HuH-7 (cell line): ENCODE measurements around the gene HDAC10.

Experiments
- DNase-seq: peaks from one replicate; pipeline ENCODE4 v3.0.0; 2011; ENCODE audit warnings: low spot score

Gene HDAC10

DNA sequence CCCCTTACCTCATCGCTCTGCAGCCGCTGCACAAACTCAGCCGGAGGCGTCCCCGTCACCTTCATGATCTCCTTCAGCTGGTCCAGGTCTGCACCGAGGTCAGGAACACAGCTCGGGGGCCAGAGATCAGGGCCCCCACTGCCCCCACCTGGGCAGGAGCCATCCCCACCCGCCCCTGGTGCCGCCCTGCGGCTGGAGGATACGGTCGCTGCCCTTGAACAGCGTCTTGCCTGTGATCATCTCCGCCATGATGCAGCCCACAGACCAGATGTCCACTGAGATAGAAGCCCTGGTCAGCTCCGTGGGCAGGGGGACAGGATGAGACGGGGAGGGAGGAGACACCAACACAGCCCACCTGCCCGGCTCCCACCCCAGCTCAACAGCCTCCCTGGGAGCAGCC is 4.5 kb upstream of the HDAC10 start:
- DNase-seq = no peak

DNA sequence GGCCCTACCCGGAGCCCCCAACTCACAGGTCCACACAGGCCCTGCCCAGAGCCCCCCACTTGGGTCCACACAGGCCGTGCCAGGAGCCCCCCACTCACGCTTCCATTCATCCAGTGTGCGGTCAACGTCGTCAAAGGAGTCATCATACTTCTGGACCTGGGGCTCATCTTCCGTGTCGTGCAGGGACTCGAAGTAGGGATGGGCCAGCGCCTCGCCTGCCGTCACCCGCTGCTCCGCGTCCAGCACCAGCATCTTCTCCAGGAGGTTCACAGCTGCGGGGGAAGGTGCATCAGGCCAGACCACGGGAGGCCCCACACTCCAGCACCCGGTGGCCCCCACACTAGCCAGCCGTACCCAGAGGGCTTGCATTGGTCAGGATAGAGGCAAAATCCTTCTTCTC is 4.0 kb upstream of the HDAC10 start:
- DNase-seq = no peak

DNA sequence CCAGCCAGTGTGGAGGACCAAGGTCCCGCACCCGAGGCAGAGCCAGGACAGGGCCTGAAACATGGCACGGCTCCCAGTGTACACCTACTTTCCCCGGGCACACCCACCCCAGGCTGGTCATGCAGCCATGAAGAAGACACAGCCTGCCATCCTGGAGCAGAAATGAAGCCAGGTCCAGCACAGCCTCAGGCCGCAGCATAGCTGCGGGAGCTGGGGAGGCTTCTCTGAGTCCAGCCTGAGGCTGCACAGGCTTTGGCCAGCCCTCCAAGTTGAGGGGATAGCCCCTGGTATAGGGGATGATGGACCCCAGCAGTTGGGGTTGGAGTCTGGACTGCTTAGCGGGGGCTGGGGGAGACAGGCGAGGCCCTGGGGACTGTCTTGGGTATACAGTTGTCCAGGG is 2.9 kb upstream of the HDAC10 start:
- DNase-seq = no peak

DNA sequence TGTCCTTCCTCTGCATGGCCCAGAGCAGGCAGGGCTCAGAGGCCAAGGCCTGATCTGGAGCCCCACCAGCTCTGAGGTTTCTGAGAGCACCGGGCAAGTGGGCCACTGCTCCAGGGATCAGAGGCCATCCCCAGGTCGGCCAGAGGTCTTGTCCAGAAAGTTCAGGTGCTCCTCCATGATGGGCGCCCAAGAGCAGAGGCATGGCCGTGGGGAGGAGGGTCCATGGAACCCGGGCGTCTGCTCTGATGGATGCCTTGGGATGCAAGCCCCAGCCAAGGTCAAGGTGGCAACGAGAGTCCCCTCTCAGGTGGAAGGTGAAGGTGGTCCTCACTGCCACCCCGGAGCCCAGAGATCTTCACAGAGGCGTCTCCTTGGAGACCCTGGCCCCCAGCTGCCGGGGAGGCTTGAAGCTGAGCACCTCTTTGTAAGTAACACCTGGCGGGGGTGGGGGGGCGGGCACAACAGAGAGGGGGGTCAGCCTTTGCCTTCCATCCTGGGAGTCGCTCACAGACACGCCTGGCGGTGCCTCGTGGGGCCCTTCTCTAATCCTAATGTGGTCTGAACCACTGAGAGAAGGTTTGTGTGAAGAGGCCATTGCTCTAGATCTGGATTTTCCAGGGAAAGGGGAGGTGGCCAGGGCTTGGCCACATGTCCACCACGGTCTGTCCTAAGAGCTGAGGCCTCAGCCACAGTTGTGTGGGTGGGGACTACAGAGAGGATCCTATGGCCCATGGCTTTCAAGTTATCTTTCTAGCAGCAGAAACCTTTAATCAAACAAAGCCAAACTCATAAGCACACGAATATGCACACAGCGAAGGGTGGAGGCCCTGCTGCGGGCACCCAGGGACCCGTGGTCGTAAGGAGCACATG is 2.2 kb upstream of the HDAC10 start:
- DNase-seq = no peak

DNA sequence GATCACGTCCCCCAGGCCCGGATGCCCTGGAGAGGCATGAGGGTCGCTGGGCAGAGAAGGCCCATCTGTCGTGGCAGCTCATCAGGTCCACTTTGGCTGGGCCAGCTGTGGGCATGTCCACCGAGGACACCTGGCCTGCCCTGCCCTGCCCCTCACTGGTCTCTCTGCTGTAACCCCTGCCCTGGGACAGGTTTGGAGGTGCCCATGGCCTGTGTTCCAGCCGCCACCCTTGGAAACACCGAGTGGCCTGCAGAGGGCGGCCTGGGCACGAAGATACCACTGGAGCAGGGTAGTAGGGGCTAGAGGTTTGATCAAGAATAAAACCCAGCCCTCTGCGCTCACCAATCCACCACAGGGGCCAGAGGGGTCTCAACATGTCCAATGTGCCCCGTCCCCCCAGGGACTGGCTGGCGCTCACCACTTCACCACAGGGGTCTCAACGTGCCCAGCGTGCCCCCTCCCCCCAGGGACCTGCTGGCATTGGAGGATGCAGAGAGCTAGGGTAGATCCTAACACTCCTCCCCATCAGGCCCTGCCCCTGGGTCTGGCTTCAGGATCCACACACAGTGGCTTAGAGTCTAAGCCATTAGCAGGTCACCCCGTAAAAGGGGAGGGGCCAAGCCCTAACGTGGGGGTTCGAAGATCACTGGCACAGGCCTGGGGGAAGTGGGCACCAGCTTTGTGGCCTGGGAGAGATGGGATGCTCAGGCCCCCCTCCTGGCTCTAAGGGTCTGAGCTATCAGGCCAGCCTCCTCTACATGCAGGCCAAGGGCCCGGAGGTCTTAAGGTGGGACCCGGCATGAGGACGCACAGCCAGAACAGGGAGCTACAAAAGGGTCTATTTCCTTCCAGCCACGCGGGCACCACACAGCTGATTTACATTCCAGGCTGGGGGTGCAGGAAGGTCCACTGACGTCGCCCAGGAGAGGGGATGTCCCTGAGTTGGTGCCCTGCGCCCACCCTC is 1.3 kb upstream of the HDAC10 start:
- DNase-seq = peak; percentile 95

DNA sequence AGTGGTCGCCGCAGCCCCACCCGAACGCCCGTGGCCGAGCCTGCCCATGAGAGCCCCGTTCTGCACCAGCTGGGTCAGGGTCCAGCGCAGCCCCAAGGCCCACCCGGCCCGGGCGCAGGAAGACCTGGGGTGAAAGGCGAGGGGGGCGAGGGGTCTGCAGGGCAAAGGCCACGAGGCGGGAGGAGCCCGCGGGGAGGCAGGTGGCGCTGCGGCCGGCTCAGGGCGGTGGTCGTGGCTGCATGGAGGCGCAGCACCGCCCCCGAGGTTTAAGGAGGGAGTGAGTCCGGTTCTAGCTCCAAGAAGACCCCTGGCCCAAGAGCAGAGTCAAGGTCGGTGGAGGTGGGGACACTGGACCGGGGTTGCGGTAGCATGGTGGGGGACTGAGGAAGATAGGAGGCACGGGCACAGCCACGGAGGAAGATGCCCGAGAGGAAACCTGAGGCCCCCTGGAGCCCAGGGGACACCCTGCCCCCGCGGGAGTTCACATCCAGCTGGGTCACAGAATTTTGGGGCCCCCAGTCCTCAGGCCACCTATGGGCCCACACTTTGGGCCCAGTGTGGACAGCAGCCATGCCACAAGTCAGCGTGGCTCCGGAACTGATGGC is 514 bp upstream of the HDAC10 start:
- DNase-seq = no peak

DNA sequence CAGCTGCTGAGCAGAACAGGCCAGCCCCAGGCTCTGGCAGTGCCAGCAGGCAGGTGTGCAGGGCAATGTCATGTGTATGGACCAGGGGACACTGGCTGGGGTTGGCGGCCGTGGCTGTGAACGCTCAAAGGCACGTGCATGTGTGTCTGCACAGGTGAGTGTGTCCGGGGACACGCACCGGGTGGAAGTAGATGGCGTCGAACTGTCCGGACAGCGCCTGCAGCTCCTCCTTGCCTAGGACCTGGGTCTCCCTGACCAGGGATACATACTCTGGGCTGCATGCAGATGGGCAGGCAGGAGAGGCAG is 863 bp downstream of the HDAC10 start:
- no peak for DNase-seq

DNA sequence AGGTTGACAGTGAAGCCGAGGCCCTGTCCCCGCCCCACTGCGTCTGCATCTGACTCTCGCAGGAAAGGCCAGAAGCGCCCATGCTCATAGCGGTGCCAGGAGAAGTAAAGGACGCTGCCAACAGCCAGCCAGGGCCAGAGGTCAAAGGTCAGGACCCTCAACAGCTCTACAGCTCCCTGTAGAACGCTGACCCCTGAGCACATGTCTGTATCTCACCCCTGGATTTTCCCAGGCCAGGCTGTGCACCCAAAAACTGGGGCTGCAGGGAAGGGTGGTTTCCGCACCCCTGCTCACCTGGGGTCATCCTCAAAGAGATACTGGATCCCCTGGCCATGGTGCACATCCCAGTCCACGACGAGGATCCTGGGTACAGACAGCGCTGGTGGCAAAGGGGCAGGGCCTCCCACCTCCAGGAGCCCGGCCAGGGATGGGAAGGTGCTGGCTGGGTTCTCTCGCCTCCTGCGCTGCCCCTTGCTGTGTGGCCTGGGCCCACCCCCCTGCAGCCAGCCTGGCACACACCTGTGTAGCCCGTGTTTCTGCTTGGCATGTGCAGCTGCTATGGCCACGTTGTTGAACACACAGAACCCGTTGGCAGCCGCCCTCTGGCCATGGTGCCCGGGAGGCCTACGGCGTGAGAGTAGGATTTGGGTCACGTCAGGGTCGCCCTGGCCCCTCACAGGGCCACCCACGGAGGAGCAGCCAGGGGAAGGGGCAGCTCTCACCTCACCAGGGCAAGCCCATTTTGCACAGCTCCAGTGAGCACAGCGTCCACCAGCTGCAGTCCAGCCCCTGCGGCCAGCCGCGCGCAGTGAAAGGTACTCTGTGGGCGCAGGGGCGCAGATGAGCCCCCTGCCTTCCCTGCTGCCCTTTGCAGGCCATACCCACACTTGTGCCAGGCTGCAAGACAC is 1.5 kb downstream of the HDAC10 start:
- no peak for DNase-seq

DNA sequence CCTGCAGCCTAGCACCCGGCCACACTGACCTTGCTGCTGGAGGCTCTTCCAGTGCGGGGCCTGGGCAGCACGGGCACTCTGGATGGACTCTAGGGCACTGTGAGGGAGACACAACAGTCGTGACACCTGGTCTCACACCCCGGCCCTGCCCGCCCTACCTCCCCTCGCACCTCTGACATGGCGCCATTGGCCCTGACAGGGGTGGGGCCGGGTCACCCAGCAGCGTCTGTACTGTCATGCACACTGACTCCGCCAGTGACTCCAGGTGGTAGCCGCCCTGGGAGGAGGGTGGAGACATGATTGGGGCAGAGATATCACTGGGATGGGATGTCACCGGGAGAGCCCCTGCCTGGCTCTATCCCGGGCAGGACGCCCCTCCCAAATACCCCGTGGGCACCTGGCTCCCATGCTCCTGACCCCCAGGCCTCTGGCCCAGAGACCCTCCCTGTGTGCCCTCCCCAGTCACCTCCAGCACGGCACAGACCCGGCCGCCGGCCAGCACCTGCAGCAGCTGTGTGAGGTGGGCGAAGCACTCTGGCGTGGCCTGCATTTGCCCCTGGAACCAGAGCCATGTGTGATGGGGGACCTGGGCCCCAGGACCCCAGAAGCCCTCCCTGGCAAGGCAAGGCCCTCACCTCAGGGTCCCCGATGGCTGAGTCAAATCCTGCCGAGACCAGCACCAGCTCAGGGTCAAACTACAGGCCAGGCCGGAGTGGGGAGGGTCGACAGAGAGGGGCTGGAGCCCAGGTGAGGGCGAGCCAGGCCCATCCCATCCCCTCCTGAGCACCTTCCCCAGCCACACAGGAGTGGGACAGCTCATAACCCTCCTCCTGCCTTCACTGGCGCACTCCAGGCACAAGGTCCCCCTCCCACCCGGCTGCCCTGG is 2.6 kb downstream of the HDAC10 start:
- DNase-seq = no peak

DNA sequence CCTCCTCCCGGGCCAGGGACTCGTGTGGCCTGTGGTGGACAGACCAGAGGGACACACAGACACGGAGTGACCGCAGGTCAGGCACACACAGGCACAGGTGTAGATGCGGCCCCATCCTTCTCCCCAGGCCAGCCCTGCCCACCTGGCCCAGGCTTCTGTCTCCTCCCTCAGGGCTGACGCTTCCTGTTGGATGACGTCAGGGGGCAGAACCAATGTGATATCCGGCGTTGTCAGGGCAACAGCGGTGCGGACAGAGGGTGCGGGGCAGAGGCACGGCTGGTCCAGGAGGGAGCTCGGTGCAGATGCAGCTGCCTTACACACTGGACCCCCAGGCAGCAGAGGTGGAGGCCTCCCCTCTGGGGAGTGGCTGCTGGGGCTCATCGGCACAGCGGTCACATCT is 3.3 kb downstream of the HDAC10 start:
- DNase-seq = no peak

DNA sequence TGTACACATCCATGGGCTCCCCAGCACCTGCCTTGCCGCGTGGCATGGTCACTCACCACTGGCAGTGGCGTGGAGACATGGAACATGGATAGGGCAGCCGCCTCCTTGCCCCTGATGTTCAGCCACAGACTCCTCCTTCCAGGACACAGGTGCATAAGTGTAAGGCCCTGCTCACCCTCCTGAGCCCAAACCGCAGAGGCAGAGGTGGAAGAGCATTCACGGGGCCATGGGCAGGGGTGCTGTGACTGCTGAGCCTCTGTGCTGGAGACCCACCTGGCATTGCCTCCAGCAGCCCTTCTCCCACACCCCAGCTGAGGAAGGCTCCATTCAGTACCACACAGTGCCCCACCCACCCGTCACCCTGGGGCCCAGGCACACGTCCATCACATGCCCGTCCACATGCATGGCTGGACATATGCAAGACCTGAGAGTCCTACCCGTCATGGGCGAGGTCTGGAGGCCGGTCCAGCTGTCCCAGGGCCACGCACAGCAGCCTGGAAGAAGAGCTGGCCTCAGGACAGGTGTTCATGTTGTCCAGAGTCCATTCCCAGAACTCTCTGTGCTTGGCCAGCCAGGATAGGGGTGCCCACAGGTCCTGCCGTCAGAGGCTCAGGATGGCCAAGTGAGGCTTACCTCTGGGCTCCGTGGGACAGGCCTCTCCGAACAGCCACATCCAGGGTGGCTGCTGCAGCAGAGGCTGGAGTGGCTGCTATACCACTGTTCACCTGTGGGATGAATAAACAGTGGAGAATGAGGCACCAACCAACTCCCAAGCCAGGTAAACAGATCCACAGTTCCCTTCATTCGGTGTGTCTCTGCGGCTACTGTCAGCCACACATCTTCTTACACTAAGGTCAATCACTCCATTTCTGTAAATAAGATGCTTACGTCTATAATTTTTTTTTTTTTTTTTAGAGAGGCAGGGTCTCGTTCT is 4.6 kb downstream of the HDAC10 start:
- peak; percentile 75 for DNase-seq

DNA sequence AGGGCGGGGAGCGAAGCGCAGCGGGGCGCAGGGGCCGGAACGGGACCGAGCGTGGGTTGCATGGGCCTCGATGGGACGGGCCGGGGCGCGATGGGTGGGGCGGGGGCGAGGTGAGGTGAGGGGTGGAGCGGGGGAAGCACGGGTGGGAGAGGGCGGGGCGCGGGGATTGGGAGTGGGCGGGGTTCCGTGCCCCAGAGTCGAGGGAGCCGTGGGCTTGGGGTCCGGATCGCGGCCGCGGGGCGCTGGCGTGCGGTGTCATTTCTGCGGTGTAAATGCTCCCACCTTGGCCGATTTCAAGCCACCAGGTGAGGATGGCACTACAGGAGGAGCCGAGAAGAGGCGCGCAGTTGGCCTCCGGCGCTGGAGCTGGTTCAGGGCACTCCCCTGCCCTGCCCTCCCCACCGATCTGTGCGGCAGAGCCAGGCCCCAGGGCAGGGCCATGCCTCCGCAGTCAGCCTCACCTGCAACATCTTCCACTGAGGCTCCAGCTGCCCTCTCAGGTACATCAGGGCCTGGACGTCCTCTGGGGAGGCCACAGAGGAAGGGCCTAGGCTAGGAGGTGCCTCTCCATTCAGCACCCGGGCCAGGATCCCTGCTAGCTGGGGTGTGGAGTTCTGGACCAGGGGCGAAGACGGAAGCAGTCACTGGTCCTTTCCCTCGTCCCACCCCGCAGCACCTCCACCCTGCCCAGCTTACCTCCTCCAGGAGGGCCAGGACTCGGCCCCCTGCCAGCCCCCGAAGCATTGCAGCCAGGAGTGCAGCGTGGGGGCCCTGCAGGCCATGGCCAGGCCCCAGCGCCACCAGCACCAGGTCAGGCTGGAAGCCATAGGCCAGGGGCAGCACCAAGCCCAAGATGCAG is 5.6 kb downstream of the HDAC10 start:
- DNase-seq = peak; percentile 62

DNA sequence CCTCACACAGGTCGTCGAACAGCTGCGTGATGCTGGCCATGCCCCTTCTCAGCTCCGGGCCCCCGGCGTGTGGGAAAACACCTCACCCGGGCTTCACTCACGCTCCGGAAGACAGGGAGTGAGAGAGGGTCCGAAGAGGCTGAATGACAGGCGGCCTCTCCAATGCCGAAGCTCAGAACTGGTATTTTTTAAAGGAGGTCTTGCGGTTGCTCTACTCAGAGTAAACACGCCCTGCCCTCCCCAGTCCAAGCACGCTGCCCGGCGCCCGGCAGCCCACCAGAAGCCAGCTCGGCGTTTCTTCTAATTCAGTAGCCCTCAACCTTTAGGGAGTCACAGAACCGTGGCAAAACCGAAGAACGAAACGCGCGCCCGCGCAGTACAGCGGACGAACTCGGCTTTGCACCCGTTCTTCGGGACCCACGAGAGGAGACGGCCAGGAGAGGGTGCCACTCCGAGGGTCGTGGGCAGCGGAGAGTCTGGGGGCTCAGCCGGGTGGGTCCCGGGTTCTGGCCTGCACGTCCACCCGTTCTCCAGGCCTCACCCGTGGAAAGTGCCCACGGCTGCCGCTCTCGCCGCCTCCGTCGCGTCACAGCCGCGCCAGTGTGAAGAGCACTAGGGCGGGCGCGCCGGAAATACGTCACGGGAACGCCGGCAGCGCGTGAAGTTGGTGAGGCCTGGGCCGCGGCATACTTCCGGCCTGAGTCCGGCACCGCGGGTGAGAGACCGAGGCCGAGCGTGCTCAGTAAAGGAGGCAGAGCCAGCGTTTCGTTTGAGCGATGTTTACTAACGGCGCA is 6.4 kb downstream of the HDAC10 start, which contains the start of gene TUBGCP6:
Gene TUBGCP6 (minus strand): TSS at position 604 of the 794 bp plus-strand sequence. CDS start 564 bp downstream, at position 40.
- DNase-seq = peak; percentile 97

DNA sequence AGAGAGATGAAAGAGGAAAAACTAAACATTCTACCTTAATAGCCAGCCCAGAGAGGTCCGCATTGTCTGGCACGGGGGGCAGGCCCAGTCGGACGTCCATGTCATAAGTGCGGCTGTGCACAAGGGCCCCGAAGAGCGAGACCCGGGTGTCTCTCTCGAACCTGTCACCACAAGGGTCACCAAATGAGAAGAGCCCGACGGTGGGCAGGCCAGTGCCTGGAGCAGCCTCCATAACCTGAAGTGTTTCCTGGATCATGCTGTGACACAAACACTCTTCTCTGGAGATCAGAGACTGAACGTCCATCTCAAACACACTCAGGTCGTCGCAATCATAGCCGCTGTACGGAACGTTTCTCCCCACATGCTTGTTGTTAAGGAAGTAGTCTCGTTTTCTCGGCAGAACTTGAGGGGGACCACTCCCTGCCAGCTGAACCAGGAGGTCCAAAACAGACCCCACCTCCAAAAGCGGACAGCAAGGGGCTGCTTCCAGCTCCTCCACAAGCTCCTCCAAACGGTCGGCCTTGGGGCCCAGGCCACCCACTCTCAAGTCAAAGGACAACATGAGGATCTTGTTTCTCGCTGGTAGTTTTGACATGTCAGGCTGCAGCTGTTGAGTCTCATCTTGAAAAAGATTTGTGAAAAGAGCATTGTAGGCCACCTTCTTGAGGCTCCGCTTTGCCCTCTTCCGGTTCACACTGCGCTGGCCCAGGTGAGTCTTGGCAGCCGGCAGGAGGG is 7.2 kb downstream of the HDAC10 start:
- DNase-seq = no peak

DNA sequence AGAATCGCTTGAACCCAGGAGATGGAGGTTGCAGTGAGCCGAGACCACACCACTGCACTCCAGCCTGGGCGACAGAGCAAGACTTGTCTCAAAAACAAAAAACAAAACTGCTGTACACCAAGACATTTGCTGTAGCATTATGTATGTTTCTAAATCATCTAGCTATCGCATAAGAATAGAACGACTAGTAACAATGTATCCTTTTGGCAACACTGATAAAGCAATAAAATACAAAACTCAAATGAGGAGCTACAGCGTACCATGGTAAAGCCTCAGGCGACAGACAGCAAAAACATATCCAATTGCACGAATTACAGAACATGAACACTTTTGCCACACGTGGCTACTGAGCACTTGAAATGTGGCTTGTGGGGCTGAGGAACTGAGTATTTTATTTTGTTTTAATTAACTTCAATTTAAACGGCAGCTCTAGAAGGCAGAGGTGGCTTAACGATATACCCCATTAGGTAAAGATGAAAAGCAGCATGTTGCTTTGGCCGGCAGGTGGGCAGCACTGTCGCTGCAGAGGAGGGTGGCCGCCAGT is 8.6 kb downstream of the HDAC10 start:
- DNase-seq = no peak

DNA sequence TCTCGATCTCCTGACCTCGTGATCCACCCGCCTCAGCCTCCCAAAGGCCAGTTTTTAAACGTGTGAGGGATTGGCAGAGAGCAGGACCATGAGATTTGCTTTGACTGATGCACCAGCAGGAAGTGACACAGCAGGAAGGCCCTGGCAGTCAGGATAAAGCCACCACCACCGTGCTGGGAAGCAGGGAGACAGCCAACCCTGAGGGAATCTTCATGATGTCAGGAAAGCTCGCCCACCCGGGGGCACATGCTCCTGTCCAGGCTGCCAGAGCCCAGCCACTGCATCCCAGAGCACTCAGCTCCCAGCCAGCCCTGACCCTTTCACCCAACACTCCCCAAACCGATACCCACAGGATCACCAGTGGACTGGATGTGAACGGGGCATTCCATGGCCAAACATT is 12.3 kb downstream of the HDAC10 start:
- DNase-seq = no peak
